ENCODE measurements around the gene AQP11.

The AQP11 gene

DNA sequence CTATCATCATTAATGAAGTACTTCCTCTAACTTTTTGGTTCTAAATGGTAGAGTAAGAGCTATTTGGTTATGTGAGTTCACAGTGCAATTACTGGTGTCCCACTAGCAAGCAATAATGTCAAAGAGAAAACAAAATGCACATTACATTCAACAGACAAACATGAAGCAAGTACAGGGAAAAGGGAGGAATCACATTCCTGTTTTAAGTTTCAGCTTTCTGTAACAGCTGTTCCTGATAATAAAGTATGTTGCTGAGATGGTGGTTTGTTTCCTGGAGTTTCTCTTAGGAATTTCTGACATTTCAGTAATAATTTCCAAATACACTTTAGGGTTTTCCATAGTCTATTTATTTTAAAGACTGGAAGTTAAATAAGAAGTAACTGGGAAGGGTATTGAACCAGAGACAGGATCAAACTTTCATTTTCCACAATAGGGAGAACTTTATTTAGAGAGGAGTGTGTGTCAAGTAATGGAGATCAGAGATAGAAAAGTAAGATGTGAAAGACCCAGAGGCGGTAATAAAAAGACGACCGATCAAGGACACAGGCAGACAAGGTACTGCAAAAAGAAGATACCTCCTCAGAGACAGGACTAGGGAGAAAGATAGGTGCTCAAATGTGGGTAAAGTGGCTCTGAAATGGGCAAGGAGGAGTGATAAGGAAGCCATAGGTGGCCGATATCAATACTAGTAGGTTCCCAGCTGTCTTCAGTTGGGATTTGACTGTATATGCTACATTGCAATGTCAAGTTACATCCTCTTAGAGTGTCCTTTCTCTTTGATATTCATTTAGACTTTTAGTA, 68.7 kb downstream of the AQP11 start:
- no peak for DNase-seq (ENCODE audit: low read depth in 3 of 3, low spot score in 1 of 3)
